ENCODE measurements around the gene RALGDS. TPM values are rescaled to one million over a fixed set of nuclear protein-coding genes. Genes with fewer than 3 reads are reported as not detected.

RALGDS gene
- total and polyA plus RNA-seq, 2 donors = 32.0 to 53.9 TPM

DNA sequence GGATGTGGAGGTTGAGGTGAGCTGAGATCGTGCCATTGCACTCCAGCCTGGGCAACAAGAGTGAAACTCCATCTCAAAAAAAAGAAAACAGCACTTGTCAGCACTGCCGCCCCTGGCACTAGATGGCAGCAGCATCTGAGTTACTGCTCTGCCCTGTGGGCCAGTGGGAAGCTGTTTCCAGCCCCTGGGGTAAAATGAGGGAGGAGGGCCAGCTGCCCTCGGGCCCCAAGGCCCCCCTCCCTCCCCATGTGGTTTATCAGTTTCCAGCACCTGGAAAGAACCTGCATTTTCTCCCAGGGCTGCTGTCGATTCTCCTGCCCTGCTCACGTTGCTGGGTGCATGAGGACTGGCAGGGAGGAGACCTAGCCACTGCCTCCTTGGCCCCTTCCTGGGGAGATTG is 72.4 kb downstream of the RALGDS start:
- H3K27ac ChIP-seq (ENCODE audit: low read depth) = no peak overlapping the region
- H3K4me3 ChIP-seq (ENCODE audit: low read depth, low read length) = no peak overlapping the region
- DNase-seq (ENCODE audit: extremely low spot score) = no peak
- 72% methylated on average over 5 of the region's 5 CpGs for WGBS
- no peaks in the 10 kb centered on the region for H3K4me1 ChIP-seq (ENCODE audit: insufficient read depth)
- peaks cover 8% of the 10 kb centered on the region for H3K36me3 ChIP-seq (ENCODE audit: insufficient read depth)

Small RNAs within 50 kb of the gene (small RNA-seq; reads per million reads assigned to genes)
- not detected for gene MIR6877

Other genes starting within 250 kb of the RALGDS start
- gene AK8, start 243.0 kb downstream of the RALGDS start, total RNA-seq = 1.0 TPM
- gene AK8, start 243.0 kb downstream of the RALGDS start, polyA plus RNA-seq = 1.1 TPM
- 2.5 TPM for gene SPACA9, start 242.3 kb downstream of the RALGDS start, total RNA-seq
- 6.6 TPM for gene SPACA9, start 242.3 kb downstream of the RALGDS start, polyA plus RNA-seq
- 65.8 TPM for gene TSC1, start 176.6 kb downstream of the RALGDS start, total RNA-seq
- 12.1 TPM for gene TSC1, start 176.6 kb downstream of the RALGDS start, polyA plus RNA-seq
- gene GFI1B, start 142.5 kb downstream of the RALGDS start, total RNA-seq = 0.26 TPM
- gene GFI1B, start 142.5 kb downstream of the RALGDS start, polyA plus RNA-seq = 0.04 TPM
- 23.2 TPM for gene GTF3C5, start 90.2 kb downstream of the RALGDS start, total RNA-seq
- 50.3 TPM for gene GTF3C5, start 90.2 kb downstream of the RALGDS start, polyA plus RNA-seq
- gene CEL, start 59.3 kb downstream of the RALGDS start, total RNA-seq = 0.95 TPM
- 1.4 TPM for gene CEL, start 59.3 kb downstream of the RALGDS start, polyA plus RNA-seq
- gene GBGT1, start 42.7 kb upstream of the RALGDS start, total RNA-seq = 5.8 TPM
- 14.2 TPM for gene GBGT1, start 42.7 kb upstream of the RALGDS start, polyA plus RNA-seq
- gene OBP2B, start 88.0 kb upstream of the RALGDS start, total RNA-seq = not detected
- gene OBP2B, start 88.0 kb upstream of the RALGDS start, polyA plus RNA-seq = not detected
- gene ABO, start 154.0 kb upstream of the RALGDS start, total RNA-seq = 1.4 TPM
- gene ABO, start 154.0 kb upstream of the RALGDS start, polyA plus RNA-seq = 1.9 TPM
- 10.2 TPM for gene SURF6, start 214.9 kb upstream of the RALGDS start, total RNA-seq
- gene SURF6, start 214.9 kb upstream of the RALGDS start, polyA plus RNA-seq = 30.4 TPM
- 17.3 TPM for gene MED22, start 226.9 kb upstream of the RALGDS start, total RNA-seq
- gene MED22, start 226.9 kb upstream of the RALGDS start, polyA plus RNA-seq = 42.7 TPM
- 1,153 TPM for gene RPL7A, start 227.0 kb upstream of the RALGDS start, total RNA-seq
- gene RPL7A, start 227.0 kb upstream of the RALGDS start, polyA plus RNA-seq = 2,769 TPM
- 10.5 TPM for gene SURF1, start 235.2 kb upstream of the RALGDS start, total RNA-seq
- 77.9 TPM for gene SURF1, start 235.2 kb upstream of the RALGDS start, polyA plus RNA-seq
- 7.0 TPM for gene SURF2, start 235.3 kb upstream of the RALGDS start, total RNA-seq
- gene SURF2, start 235.3 kb upstream of the RALGDS start, polyA plus RNA-seq = 30.3 TPM

Data from urinary bladder (tissue), 4 donors.